Liver (tissue), 3 donors: ENCODE measurements around the gene EDDM3A.

Source experiments
- FOXA1 ChIP-seq: IDR thresholded peaks from 2 replicates; pipeline ENCODE4 v1.6.1; 2016; ENCODE audit warnings: antibody characterized with exemption
- HNF4A ChIP-seq, 2 donors: conservative IDR thresholded peaks; 2 replicates each; pipeline ENCODE4 v1.6.1; 2016; ENCODE audit warnings: antibody characterized with exemption in 2 of 2, mild to moderate bottlenecking in 2 of 2
- NR2F2 ChIP-seq: IDR thresholded peaks from 2 replicates; pipeline ENCODE4 v1.6.1; 2016; ENCODE audit warnings: antibody characterized with exemption
- RAD21 ChIP-seq, 2 donors: IDR thresholded peaks; 2 replicates each; pipeline ENCODE4 v1.6.1; 2016; ENCODE audit warnings: antibody characterized with exemption in 2 of 2, mild to moderate bottlenecking in 2 of 2
- SP1 ChIP-seq: IDR thresholded peaks from 2 replicates; pipeline ENCODE4 v1.6.1; 2018; ENCODE audit warnings: antibody characterized with exemption, mild to moderate bottlenecking
- TAF1 ChIP-seq: conservative IDR thresholded peaks from 2 replicates; pipeline ENCODE4 v1.6.1; 2016; ENCODE audit warnings: antibody characterized with exemption, mild to moderate bottlenecking
- YY1 ChIP-seq: IDR thresholded peaks from 2 replicates; pipeline ENCODE4 v1.6.1; 2016; ENCODE audit warnings: antibody characterized with exemption, mild to moderate bottlenecking
- TF ChIP-seq, protein P1 (sequence below): fragments of 150-350 bp; IDR thresholded peaks from 2 replicates; pipeline ENCODE4 v1.5.1; 2017; ENCODE audit warnings: improper control_type of control experiment, low read depth, low read length; ENCODE audit not compliant: missing input control
- TF ChIP-seq, protein P2 (sequence below): IDR thresholded peaks from 2 replicates; pipeline ENCODE4 v1.6.1; 2016; ENCODE audit warnings: antibody characterized with exemption
- TF ChIP-seq, protein P3 (sequence below): IDR thresholded peaks from 2 replicates; pipeline ENCODE4 v1.6.1; 2016; ENCODE audit warnings: antibody characterized with exemption, mild to moderate bottlenecking
- donor health status: healthy.
- donor health status: healthy.

DNA sequence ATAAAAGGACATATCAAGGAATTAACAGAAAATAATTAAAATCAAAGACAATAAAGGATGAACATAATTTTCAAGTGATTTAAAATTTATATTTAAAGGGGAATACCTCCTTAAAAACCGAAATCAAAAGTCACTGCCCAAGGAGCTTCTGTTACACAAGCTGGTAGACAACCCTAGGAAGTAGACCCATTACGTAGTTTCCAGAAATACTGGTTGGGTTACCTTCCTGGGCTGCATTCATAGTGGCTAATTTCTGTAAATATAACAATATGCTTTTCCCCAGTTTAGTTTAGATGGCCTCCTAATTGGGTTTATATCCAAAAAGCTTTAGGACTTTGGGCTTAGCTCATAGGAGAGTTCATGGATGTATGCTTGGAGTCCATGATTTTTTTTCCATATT, 2.1 kb upstream of the EDDM3A start:
- TF ChIP-seq, protein P1, sequence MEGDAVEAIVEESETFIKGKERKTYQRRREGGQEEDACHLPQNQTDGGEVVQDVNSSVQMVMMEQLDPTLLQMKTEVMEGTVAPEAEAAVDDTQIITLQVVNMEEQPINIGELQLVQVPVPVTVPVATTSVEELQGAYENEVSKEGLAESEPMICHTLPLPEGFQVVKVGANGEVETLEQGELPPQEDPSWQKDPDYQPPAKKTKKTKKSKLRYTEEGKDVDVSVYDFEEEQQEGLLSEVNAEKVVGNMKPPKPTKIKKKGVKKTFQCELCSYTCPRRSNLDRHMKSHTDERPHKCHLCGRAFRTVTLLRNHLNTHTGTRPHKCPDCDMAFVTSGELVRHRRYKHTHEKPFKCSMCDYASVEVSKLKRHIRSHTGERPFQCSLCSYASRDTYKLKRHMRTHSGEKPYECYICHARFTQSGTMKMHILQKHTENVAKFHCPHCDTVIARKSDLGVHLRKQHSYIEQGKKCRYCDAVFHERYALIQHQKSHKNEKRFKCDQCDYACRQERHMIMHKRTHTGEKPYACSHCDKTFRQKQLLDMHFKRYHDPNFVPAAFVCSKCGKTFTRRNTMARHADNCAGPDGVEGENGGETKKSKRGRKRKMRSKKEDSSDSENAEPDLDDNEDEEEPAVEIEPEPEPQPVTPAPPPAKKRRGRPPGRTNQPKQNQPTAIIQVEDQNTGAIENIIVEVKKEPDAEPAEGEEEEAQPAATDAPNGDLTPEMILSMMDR = no peak
- TF ChIP-seq, protein P2, sequence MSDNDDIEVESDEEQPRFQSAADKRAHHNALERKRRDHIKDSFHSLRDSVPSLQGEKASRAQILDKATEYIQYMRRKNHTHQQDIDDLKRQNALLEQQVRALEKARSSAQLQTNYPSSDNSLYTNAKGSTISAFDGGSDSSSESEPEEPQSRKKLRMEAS = no peak
- TF ChIP-seq RAD21 (IDR thresholded peaks at IDR 0.05) (no peak), TAF1 (no peak), HNF4A (conservative IDR thresholded peaks at IDR 0.05) (no peak), NR2F2 (no peak), SP1 (no peak), FOXA1 (no peak), YY1 (no peak)
- TF ChIP-seq, protein P3, sequence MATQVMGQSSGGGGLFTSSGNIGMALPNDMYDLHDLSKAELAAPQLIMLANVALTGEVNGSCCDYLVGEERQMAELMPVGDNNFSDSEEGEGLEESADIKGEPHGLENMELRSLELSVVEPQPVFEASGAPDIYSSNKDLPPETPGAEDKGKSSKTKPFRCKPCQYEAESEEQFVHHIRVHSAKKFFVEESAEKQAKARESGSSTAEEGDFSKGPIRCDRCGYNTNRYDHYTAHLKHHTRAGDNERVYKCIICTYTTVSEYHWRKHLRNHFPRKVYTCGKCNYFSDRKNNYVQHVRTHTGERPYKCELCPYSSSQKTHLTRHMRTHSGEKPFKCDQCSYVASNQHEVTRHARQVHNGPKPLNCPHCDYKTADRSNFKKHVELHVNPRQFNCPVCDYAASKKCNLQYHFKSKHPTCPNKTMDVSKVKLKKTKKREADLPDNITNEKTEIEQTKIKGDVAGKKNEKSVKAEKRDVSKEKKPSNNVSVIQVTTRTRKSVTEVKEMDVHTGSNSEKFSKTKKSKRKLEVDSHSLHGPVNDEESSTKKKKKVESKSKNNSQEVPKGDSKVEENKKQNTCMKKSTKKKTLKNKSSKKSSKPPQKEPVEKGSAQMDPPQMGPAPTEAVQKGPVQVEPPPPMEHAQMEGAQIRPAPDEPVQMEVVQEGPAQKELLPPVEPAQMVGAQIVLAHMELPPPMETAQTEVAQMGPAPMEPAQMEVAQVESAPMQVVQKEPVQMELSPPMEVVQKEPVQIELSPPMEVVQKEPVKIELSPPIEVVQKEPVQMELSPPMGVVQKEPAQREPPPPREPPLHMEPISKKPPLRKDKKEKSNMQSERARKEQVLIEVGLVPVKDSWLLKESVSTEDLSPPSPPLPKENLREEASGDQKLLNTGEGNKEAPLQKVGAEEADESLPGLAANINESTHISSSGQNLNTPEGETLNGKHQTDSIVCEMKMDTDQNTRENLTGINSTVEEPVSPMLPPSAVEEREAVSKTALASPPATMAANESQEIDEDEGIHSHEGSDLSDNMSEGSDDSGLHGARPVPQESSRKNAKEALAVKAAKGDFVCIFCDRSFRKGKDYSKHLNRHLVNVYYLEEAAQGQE = no peak
